ENCODE results near the gene BHLHA9. TPM values are rescaled to one million over a fixed set of nuclear protein-coding genes. Genes with fewer than 3 reads are reported as not detected.
"Not testable (repeated sequence)": the region's sequence is repeated elsewhere in the genome, so short reads cannot be mapped to it uniquely, and the experiment has no call there.

BHLHA9 gene
- total and polyA plus RNA-seq, 2 of the 8 experiments (the other 6 are each of a cell fraction or from before 2014, with no cell fraction given) = 0.29 to 0.34 TPM

DNA sequence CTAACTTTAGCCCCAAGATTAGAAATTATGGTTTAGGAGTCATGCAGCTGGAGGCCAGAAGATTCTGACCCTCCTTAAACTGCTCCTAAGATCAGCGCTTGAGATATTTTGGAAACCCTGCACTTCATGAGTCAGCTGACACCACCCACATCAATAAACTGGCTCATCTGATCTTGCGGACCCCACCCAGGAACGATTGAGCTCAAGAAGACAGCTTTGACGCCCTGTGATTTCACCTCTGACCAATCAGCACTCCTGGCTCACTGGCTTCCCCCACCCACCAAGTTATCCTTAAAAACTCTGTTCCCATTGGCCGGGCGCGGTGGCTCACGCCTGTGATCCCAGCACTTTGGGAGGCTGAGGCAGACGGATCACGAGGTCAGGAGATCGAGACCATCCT, 29.8 kb upstream of the BHLHA9 start:
- ChIA-PET CTCF (ENCODE audit: partially characterized antibody) (interaction anchor here (0.6 to 0.7 kb wide), 2 partner anchors 54 to 557 kb away, joined by 3 read pairs; no protein-coding TSS in a partner anchor), POLR2A (ENCODE audit: partially characterized antibody) (interaction anchor here (0.7 to 1.5 kb wide), 2 partner anchors 12 to 119 kb away, joined by 3 read pairs; no protein-coding TSS in a partner anchor)
- not testable (repeated sequence) for H2BK20ac ChIP-seq (ENCODE audit: low read length); H2BK5ac ChIP-seq (ENCODE audit: low read depth, low read length); H3K23me2 ChIP-seq (ENCODE audit: low read depth, low read length); H3K27ac ChIP-seq (ENCODE audit: low read depth, low read length); H3K14ac ChIP-seq (ENCODE audit: insufficient read length); H3K36me3 ChIP-seq (ENCODE audit: control insufficient read depth in 2 of 4, insufficient read depth in 4 of 4, low read length in 3 of 4); H3K79me2 ChIP-seq (ENCODE audit: control insufficient read depth in 1 of 2, insufficient read depth in 2 of 2, low read length in 2 of 2); H2BK120ac ChIP-seq (replicated peaks; ENCODE audit: low read depth, low read length); H3K18ac ChIP-seq (ENCODE audit: extremely low read depth, low read length); H3K4me2 ChIP-seq (ENCODE audit: insufficient read depth in 1 of 2, low read depth in 2 of 2, low read length in 2 of 2); H2BK15ac ChIP-seq (ENCODE audit: low read length); DNase-seq (ENCODE audit: low read depth in 1 of 2, low spot score in 2 of 2); H3K4me1 ChIP-seq (replicated peaks in 1 of 4; ENCODE audit: control insufficient read depth in 3 of 4, insufficient read depth in 4 of 4, low read length in 3 of 4); H3K4me3 ChIP-seq (ENCODE audit: extremely low read depth in 1 of 4, insufficient read depth in 2 of 4, low read depth in 3 of 4, low read length in 4 of 4); H3K23ac ChIP-seq (ENCODE audit: insufficient read length); H4K5ac ChIP-seq (ENCODE audit: insufficient read length, low read depth, low read length); FAIRE-seq; H4K8ac ChIP-seq (ENCODE audit: extremely low read depth, insufficient read depth, low read length); H3K79me1 ChIP-seq (ENCODE audit: low read depth, low read length); H3K56ac ChIP-seq (replicated peaks; ENCODE audit: insufficient read length, low read depth, low read length); H3K9me3 ChIP-seq (ENCODE audit: insufficient read depth in 2 of 2, low read depth in 1 of 2, low read length in 1 of 2); H4K20me1 ChIP-seq (replicated peaks in 1 of 2; ENCODE audit: control insufficient read depth in 1 of 2, insufficient read depth in 2 of 2, low read length in 2 of 2); H2AFZ ChIP-seq (ENCODE audit: low read length); H3K9ac ChIP-seq (replicated peaks in 1 of 4; ENCODE audit: extremely low read depth in 1 of 4, low read depth in 3 of 4, low read length in 3 of 4); H4K91ac ChIP-seq (replicated peaks; ENCODE audit: insufficient read length, low read length); H3K27me3 ChIP-seq (replicated peaks in 1 of 4; ENCODE audit: control insufficient read depth in 3 of 4, extremely low read depth in 1 of 4, insufficient read depth in 3 of 4, low read length in 3 of 4); H3K4ac ChIP-seq (replicated peaks; ENCODE audit: insufficient read length, low read depth, low read length); H2AK5ac ChIP-seq (ENCODE audit: low read depth, low read length); H2BK12ac ChIP-seq (ENCODE audit: low read depth, low read length)
- 84% methylated on average over 11 of the region's 11 CpGs; no CpG with 5 or more reads in 1 of the 2 experiments for WGBS, 2 experiments (ENCODE audit: extremely low coverage in 1 of 2, insufficient coverage in 1 of 2, insufficient read length in 1 of 2, insufficient replicate concordance in 2 of 2, low coverage in 1 of 2, low lambda C conversion rate in 2 of 2, missing lambda C conversion rate in 1 of 2)
